Vagina (tissue), 2 donors: Measurements from ENCODE around the gene TEKTIP1.

ENCODE experiments used
- POLR2A ChIP-seq, 2 donors: fragments of 450-650 bp; IDR thresholded peaks; one replicate each; pipeline ENCODE4 v1.6.1; 2017; ENCODE audit warnings: antibody characterized with exemption in 2 of 2, mild to moderate bottlenecking in 2 of 2, moderate library complexity in 2 of 2
- POLR2AphosphoS5 ChIP-seq, 2 donors: sonication (generic); formaldehyde crosslinking; IDR thresholded peaks; one replicate each; pipeline ENCODE4 v1.9.0; 2017; ENCODE audit warnings: antibody characterized with exemption in 2 of 2, mild to moderate bottlenecking in 2 of 2, low read depth in 1 of 2; ENCODE audit not compliant: insufficient read depth in 1 of 2
- TF ChIP-seq, protein P1 (sequence below), 3 experiments: fragments of 450-650 bp in 2 of 3; fragments of 200-600 bp in 1 of 3; sonication (generic) in 1 of 3; IDR thresholded peaks; one replicate each; pipeline ENCODE4 v1.5.1; 2017 to 2019; ENCODE audit warnings: antibody characterized with exemption in 3 of 3, mild to moderate bottlenecking in 2 of 3, moderate library complexity in 2 of 3

DNA sequence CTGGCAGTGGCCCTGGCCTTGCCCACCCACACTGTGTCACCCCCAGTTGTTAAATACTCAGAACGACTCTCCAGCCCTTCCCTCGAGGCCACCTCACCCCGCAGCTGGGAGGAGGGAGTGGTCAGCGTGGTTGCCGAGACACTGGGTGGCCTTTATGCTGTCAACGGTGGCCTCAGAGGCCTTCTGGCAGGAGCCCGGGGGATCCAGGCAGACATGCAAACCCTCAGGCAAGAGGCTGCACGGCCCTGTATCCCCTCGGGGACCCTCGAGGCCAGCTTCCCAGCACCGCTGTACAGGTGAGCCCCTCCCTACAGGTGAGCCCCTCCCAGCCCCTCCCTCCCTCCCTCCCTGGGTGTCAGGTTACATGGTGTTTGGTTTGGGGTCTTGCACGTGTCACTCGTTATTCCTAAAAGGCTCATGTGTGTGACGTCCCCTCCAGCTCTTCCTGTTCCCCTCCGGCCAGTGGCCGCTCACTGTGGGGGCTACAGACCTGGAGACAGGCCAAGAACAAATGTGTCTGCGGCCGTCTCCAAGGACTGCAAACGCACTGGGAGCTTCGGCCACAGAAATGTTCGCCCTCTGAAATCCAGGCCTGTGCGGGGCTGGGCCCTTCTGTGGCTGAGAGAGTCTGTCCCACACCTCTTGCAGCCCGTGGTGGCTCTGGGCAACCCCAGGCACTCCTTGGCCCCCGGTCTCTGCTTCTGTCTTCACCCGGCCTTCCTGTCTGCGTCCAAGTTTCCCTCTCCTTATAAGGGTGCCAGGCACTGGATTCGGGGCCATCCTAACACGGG lies at the start of gene TEKTIP1:
- TF ChIP-seq, protein P1, sequence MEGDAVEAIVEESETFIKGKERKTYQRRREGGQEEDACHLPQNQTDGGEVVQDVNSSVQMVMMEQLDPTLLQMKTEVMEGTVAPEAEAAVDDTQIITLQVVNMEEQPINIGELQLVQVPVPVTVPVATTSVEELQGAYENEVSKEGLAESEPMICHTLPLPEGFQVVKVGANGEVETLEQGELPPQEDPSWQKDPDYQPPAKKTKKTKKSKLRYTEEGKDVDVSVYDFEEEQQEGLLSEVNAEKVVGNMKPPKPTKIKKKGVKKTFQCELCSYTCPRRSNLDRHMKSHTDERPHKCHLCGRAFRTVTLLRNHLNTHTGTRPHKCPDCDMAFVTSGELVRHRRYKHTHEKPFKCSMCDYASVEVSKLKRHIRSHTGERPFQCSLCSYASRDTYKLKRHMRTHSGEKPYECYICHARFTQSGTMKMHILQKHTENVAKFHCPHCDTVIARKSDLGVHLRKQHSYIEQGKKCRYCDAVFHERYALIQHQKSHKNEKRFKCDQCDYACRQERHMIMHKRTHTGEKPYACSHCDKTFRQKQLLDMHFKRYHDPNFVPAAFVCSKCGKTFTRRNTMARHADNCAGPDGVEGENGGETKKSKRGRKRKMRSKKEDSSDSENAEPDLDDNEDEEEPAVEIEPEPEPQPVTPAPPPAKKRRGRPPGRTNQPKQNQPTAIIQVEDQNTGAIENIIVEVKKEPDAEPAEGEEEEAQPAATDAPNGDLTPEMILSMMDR (IDR thresholded peaks at IDR 0.05) = no peak
- TF ChIP-seq POLR2A (IDR thresholded peaks at IDR 0.05) (no peak), POLR2AphosphoS5 (IDR thresholded peaks at IDR 0.05; ENCODE audit: insufficient read depth in 1 of 2, low read depth in 1 of 2) (no peak)
